ENCODE data around the gene SRGAP1. TPM values are rescaled to one million over a fixed set of nuclear protein-coding genes. Genes with fewer than 3 reads are reported as not detected.
"Not testable (repeated sequence)": the region's sequence is repeated elsewhere in the genome, so short reads cannot be mapped to it uniquely, and the experiment has no call there.

SRGAP1 gene
- polyA plus RNA-seq, 4 donors = 18.3 to 23.7 (median 21.9) TPM

GRCh38 chr12:64029013-64029857 is 184.7 kb downstream of the SRGAP1 start:
- no peak for DNase-seq (ENCODE audit: low read depth in 4 of 4, low spot score in 3 of 4)

GRCh38 chr12:64030155-64030554 is 185.7 kb downstream of the SRGAP1 start:
- no peak for DNase-seq (ENCODE audit: low read depth in 4 of 4, low spot score in 3 of 4)

- DNase-seq (ENCODE audit: low read depth in 4 of 4, low spot score in 3 of 4) = not testable (repeated sequence)
Observed at GRCh38 chr12:64034056-64034455, 189.6 kb downstream of the SRGAP1 start.

GRCh38 chr12:64034901-64035576 is 190.5 kb downstream of the SRGAP1 start:
- no peak for DNase-seq (ENCODE audit: low read depth in 4 of 4, low spot score in 3 of 4)

GRCh38 chr12:64036414-64036813 is 191.9 kb downstream of the SRGAP1 start:
- no peak for DNase-seq (ENCODE audit: low read depth in 4 of 4, low spot score in 3 of 4)

GRCh38 chr12:64039281-64039871 is 194.9 kb downstream of the SRGAP1 start:
- DNase-seq (ENCODE audit: low read depth in 4 of 4, low spot score in 3 of 4) = no peak

- DNase-seq (ENCODE audit: low read depth in 4 of 4, low spot score in 3 of 4) = no peak
Observed at GRCh38 chr12:64042911-64043310, 198.4 kb downstream of the SRGAP1 start.

- no peak for DNase-seq (ENCODE audit: low read depth in 4 of 4, low spot score in 3 of 4)
Observed at GRCh38 chr12:64044191-64044590, 199.7 kb downstream of the SRGAP1 start.

- DNase-seq (ENCODE audit: low read depth in 4 of 4, low spot score in 3 of 4) = no peak
Observed at GRCh38 chr12:64051057-64051456, 206.6 kb downstream of the SRGAP1 start.

- no peak for DNase-seq (ENCODE audit: low read depth in 4 of 4, low spot score in 3 of 4)
Observed at GRCh38 chr12:64053117-64053516, 208.6 kb downstream of the SRGAP1 start.

- DNase-seq (ENCODE audit: low read depth in 4 of 4, low spot score in 3 of 4) = no peak
Observed at GRCh38 chr12:64054079-64054520, 209.6 kb downstream of the SRGAP1 start.

GRCh38 chr12:64056741-64057140 is 212.2 kb downstream of the SRGAP1 start:
- DNase-seq (ENCODE audit: low read depth in 4 of 4, low spot score in 3 of 4) = no peak

- no peak for DNase-seq (ENCODE audit: low read depth in 4 of 4, low spot score in 3 of 4)
Observed at GRCh38 chr12:64057706-64058105, 213.2 kb downstream of the SRGAP1 start.

- DNase-seq (ENCODE audit: low read depth in 4 of 4, low spot score in 3 of 4) = no peak
Observed at GRCh38 chr12:64058541-64059265, 214.2 kb downstream of the SRGAP1 start.

- no peak for DNase-seq (ENCODE audit: low read depth in 4 of 4, low spot score in 3 of 4)
Observed at GRCh38 chr12:64059685-64060084, 215.2 kb downstream of the SRGAP1 start.

GRCh38 chr12:64061868-64062375 is 217.4 kb downstream of the SRGAP1 start:
- no peak for DNase-seq (ENCODE audit: low read depth in 4 of 4, low spot score in 3 of 4)

- DNase-seq (ENCODE audit: low read depth in 4 of 4, low spot score in 3 of 4) = no peak
Observed at GRCh38 chr12:64063121-64063520, 218.6 kb downstream of the SRGAP1 start.

- no peak for DNase-seq (ENCODE audit: low read depth in 4 of 4, low spot score in 3 of 4)
Observed at GRCh38 chr12:64064240-64064639, 219.7 kb downstream of the SRGAP1 start.

GRCh38 chr12:64064706-64065105 is 220.2 kb downstream of the SRGAP1 start:
- DNase-seq (ENCODE audit: low read depth in 4 of 4, low spot score in 3 of 4) = no peak

- no peak for DNase-seq (ENCODE audit: low read depth in 4 of 4, low spot score in 3 of 4)
Observed at GRCh38 chr12:64065881-64066451, 221.5 kb downstream of the SRGAP1 start.
